SK-N-SH (cell line): ENCODE measurements around the gene TGFBRAP1. TPM values are rescaled to one million over a fixed set of nuclear protein-coding genes. Genes with fewer than 3 reads are reported as not detected.

Experiments used
- CTCF ChIA-PET: fragments of 300-600, 350-600 bp; formaldehyde crosslinking; extraction: SDS; loops from one replicate; lab custom pipeline; 2021; lab: Yijun Ruan, JAX
- POLR2A ChIA-PET: fragments of 350-600 bp; sonication (Branson Sonifier 250); formaldehyde crosslinking; extraction: SDS; loops from one replicate; lab custom pipeline; 2020; ENCODE audit warnings: antibody characterized with exemption, inconsistent platforms; lab: Yijun Ruan, JAX
- DNase-seq: peaks from one replicate; pipeline ENCODE4 v3.0.0; 2012
- H2AFZ ChIP-seq: fragments of 200-600 bp; sonication (generic); 2 replicates; pipeline ENCODE4 v1.8.1; 2016; ENCODE audit warnings: antibody characterized with exemption, mild to moderate bottlenecking, low read depth
- H3F3A ChIP-seq: fragments of 200-600 bp; sonication (generic); replicated peaks from 2 replicates; pipeline ENCODE3; 2016; ENCODE audit warnings: antibody characterized with exemption, mild to moderate bottlenecking; ENCODE audit not compliant: insufficient read depth
- H3K27ac ChIP-seq, 2 experiments: fragments of 200-500 bp in 1 of 2; fragments of 200-600 bp in 1 of 2; sonication (Bioruptor generic) in 1 of 2; sonication (generic), shearing (Covaris generic) in 1 of 2; 2 replicates each; pipeline versions ENCODE4 v1.5.1 to v1.6.1; 2014 to 2016; ENCODE audit warnings: low read depth in 2 of 2, inconsistent platforms in 1 of 2, low read length in 1 of 2, mild to moderate bottlenecking in 1 of 2, mixed read lengths in 1 of 2
- H3K27me3 ChIP-seq: fragments of 200-600 bp; sonication (generic), shearing (Covaris generic); 2 replicates; pipeline ENCODE4 v1.6.1; 2016; ENCODE audit warnings: mixed run types; ENCODE audit not compliant: insufficient read depth
- H3K36me3 ChIP-seq, 2 experiments: fragments of 200-500 bp in 1 of 2; fragments of 200-600 bp in 1 of 2; sonication (Bioruptor generic) in 1 of 2; sonication (generic) in 1 of 2; replicated peaks in 1 of 2; 2 replicates each; pipeline versions ENCODE3 to v1.5.1; 2014 to 2016; ENCODE audit warnings: low read length in 1 of 2, mild to moderate bottlenecking in 1 of 2; ENCODE audit not compliant: insufficient read depth in 2 of 2, control insufficient read depth in 1 of 2
- H3K4me1 ChIP-seq, 2 experiments: fragments of 200-500 bp in 1 of 2; fragments of 200-600 bp in 1 of 2; sonication (Bioruptor generic) in 1 of 2; sonication (generic), shearing (Covaris generic) in 1 of 2; 2 replicates each; pipeline versions ENCODE4 v1.5.1 to v1.6.1; 2014 to 2016; ENCODE audit warnings: low read depth in 1 of 2, low read length in 1 of 2, mixed run types in 1 of 2; ENCODE audit not compliant: insufficient read depth in 2 of 2, control insufficient read depth in 1 of 2
- H3K4me2 ChIP-seq: fragments of 200-600 bp; sonication (generic), shearing (Covaris generic); 2 replicates; pipeline ENCODE4 v1.6.1; 2017; ENCODE audit warnings: mixed run types
- H3K4me3 ChIP-seq, 2 experiments: fragments of 200-500 bp in 1 of 2; fragments of 200-600 bp in 1 of 2; sonication (Bioruptor generic) in 1 of 2; sonication (generic), shearing (Covaris generic) in 1 of 2; 2 replicates each; pipeline versions ENCODE4 v1.5.1 to v1.8.1; 2014 to 2016; ENCODE audit warnings: low read depth in 2 of 2, inconsistent platforms in 1 of 2, low read length in 1 of 2, mild to moderate bottlenecking in 1 of 2, mixed read lengths in 1 of 2, moderate library complexity in 1 of 2
- H3K79me2 ChIP-seq: fragments of 200-600 bp; sonication (generic); 2 replicates; pipeline ENCODE4 v1.8.1; 2017; ENCODE audit warnings: mild to moderate bottlenecking; ENCODE audit not compliant: insufficient read depth
- H3K9ac ChIP-seq: fragments of 200-600 bp; sonication (generic); 2 replicates; pipeline ENCODE4 v1.6.1; 2017; ENCODE audit warnings: mixed run types
- H3K9me2 ChIP-seq: fragments of 200-600 bp; sonication (generic); 2 replicates; pipeline ENCODE4 v1.6.1; 2017; ENCODE audit warnings: mixed run types
- H3K9me3 ChIP-seq: fragments of 200-600 bp; sonication (generic); 2 replicates; pipeline ENCODE4 v1.6.1; 2017; ENCODE audit warnings: mixed run types, mild to moderate bottlenecking, moderate library complexity
- H4K20me1 ChIP-seq: fragments of 200-600 bp; sonication (generic); 2 replicates; pipeline ENCODE4 v1.6.1; 2017; ENCODE audit warnings: mild to moderate bottlenecking, mixed run types; ENCODE audit not compliant: insufficient read depth
- CTCF ChIP-seq: fragments of 200-600 bp; sonication (generic); IDR thresholded peaks from 2 replicates; pipeline ENCODE4 v1.6.1; 2017; ENCODE audit warnings: antibody characterized with exemption, mild to moderate bottlenecking, moderate library complexity
- EP300 ChIP-seq, 2 experiments: IDR thresholded peaks; 2 replicates each; pipeline versions ENCODE4 v1.4.0 to v1.6.1; 2012; ENCODE audit warnings: borderline replicate concordance in 1 of 2, low read depth in 1 of 2, low read length in 1 of 2
- EZH2phosphoT487 ChIP-seq: fragments of 200-600 bp; sonication (generic); IDR thresholded peaks from 2 replicates; pipeline ENCODE4 v1.6.1; 2017; ENCODE audit warnings: low read depth, mixed run types, mild to moderate bottlenecking, antibody characterized with exemption, moderate library complexity, borderline replicate concordance
- FOXJ3 ChIP-seq: sonication (generic); formaldehyde crosslinking; IDR thresholded peaks from 2 replicates; pipeline ENCODE4 v1.5.1; 2020; ENCODE audit warnings: mild to moderate bottlenecking, missing genetic modification reagents
- MXI1 ChIP-seq: IDR thresholded peaks from 2 replicates; pipeline ENCODE4 v1.6.1; 2012; ENCODE audit warnings: mild to moderate bottlenecking, low read depth, low read length, improper control_type of control experiment
- NFIC ChIP-seq: IDR thresholded peaks from 2 replicates; pipeline ENCODE4 v1.4.0; 2012; ENCODE audit warnings: borderline replicate concordance
- POLR2AphosphoS5 ChIP-seq: IDR thresholded peaks from 2 replicates; pipeline ENCODE4 v1.6.1; 2012; ENCODE audit warnings: low read depth, low read length
- REST ChIP-seq: IDR thresholded peaks from 2 replicates; pipeline ENCODE4 v1.6.1; 2012; ENCODE audit warnings: mild to moderate bottlenecking, low read depth, low read length, moderate library complexity
- RXRA ChIP-seq: IDR thresholded peaks from 2 replicates; pipeline ENCODE4 v1.4.0; 2012; ENCODE audit warnings: low read depth, mild to moderate bottlenecking, borderline replicate concordance
- SIN3A ChIP-seq: IDR thresholded peaks from 2 replicates; pipeline ENCODE4 v1.6.1; 2012; ENCODE audit warnings: low read depth, mild to moderate bottlenecking, low read length, moderate library complexity, borderline replicate concordance
- TAF1 ChIP-seq: IDR thresholded peaks from 2 replicates; pipeline ENCODE4 v1.6.1; 2012; ENCODE audit warnings: low read depth, mild to moderate bottlenecking, low read length, moderate library complexity, borderline replicate concordance
- TEAD4 ChIP-seq: IDR thresholded peaks from 2 replicates; pipeline ENCODE4 v1.4.0; 2012; ENCODE audit warnings: mild to moderate bottlenecking, borderline replicate concordance; ENCODE audit not compliant: insufficient read depth
- YY1 ChIP-seq: IDR thresholded peaks from 2 replicates; pipeline ENCODE4 v1.4.0; 2012; ENCODE audit warnings: low read depth, mild to moderate bottlenecking
- polyA plus RNA-seq, 3 experiments: library from polyadenylated mRNA; depleted of rRNA; stranded (reverse); fragments of >200 nt; gene quantifications; 2 replicates each; pipeline ENCODE4 v1.2.3, GENCODE V29; 2012
- TF ChIP-seq, protein P1 (sequence below): fragments of 150-350 bp; IDR thresholded peaks from 2 replicates; pipeline ENCODE4 v1.6.1; 2016; ENCODE audit warnings: mild to moderate bottlenecking, low read depth, low read length
- TF ChIP-seq, protein P2 (sequence below): IDR thresholded peaks from 2 replicates; pipeline ENCODE4 v1.4.0; 2012; ENCODE audit warnings: low read depth, borderline replicate concordance
- TF ChIP-seq, protein P3 (sequence below): IDR thresholded peaks from 2 replicates; pipeline ENCODE4; 2012

TGFBRAP1 gene
- polyA plus RNA-seq, 1 of the 3 experiments (the other 2 are of a cell fraction) = 5.7 TPM

- Histone ChIP-seq H3K36me3 (no peaks in the 10 kb centered on the region), H3K4me1 (no peaks in the 10 kb centered on the region), H4K20me1 (0 out of 2 replicates have a peak, but pooled peaks cover 3% of the 10 kb centered on the region), H3K27me3 (no peaks in the 10 kb centered on the region), H3F3A (no peaks in the 10 kb centered on the region), H3K4me2 (no peak overlapping the region), H2AFZ (no peak overlapping the region), H3K79me2 (peaks cover 38% of the 10 kb centered on the region; the same call in 1 of the 2 replicates)
- ChIA-PET CTCF (interaction anchor here (1.1 kb wide), 1 partner anchor 15 kb away, joined by 3 read pairs; no protein-coding TSS in a partner anchor), POLR2A (no interaction called here)
- DNase-seq = no peak
- TF ChIP-seq NFIC = no peak
- no peak for TF ChIP-seq CTCF
- TF ChIP-seq EP300 (IDR thresholded peaks at IDR 0.05; ENCODE audit: borderline replicate concordance in 1 of 2, low read depth in 1 of 2, low read length in 1 of 2) = no peak
- TF ChIP-seq REST = no peak
- TF ChIP-seq, protein P1, sequence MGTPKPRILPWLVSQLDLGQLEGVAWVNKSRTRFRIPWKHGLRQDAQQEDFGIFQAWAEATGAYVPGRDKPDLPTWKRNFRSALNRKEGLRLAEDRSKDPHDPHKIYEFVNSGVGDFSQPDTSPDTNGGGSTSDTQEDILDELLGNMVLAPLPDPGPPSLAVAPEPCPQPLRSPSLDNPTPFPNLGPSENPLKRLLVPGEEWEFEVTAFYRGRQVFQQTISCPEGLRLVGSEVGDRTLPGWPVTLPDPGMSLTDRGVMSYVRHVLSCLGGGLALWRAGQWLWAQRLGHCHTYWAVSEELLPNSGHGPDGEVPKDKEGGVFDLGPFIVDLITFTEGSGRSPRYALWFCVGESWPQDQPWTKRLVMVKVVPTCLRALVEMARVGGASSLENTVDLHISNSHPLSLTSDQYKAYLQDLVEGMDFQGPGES = no peak
- TF ChIP-seq TEAD4 = no peak
- no peak for TF ChIP-seq FOXJ3 (CRISPR knock-in tag)
- no peak for TF ChIP-seq YY1
- no peak for TF ChIP-seq RXRA
- no peak for TF ChIP-seq POLR2AphosphoS5
- no peak for TF ChIP-seq EZH2phosphoT487
- no peak for TF ChIP-seq MXI1
- TF ChIP-seq TAF1 = no peak
- TF ChIP-seq, protein P2, sequence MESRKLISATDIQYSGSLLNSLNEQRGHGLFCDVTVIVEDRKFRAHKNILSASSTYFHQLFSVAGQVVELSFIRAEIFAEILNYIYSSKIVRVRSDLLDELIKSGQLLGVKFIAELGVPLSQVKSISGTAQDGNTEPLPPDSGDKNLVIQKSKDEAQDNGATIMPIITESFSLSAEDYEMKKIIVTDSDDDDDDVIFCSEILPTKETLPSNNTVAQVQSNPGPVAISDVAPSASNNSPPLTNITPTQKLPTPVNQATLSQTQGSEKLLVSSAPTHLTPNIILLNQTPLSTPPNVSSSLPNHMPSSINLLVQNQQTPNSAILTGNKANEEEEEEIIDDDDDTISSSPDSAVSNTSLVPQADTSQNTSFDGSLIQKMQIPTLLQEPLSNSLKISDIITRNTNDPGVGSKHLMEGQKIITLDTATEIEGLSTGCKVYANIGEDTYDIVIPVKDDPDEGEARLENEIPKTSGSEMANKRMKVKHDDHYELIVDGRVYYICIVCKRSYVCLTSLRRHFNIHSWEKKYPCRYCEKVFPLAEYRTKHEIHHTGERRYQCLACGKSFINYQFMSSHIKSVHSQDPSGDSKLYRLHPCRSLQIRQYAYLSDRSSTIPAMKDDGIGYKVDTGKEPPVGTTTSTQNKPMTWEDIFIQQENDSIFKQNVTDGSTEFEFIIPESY = no peak
- no peak for TF ChIP-seq SIN3A
- TF ChIP-seq, protein P3, sequence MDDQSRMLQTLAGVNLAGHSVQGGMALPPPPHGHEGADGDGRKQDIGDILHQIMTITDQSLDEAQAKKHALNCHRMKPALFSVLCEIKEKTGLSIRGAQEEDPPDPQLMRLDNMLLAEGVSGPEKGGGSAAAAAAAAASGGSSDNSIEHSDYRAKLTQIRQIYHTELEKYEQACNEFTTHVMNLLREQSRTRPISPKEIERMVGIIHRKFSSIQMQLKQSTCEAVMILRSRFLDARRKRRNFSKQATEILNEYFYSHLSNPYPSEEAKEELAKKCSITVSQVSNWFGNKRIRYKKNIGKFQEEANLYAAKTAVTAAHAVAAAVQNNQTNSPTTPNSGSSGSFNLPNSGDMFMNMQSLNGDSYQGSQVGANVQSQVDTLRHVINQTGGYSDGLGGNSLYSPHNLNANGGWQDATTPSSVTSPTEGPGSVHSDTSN = no peak
- TF ChIP-seq, all 33 proteins: peak for 0
- no peak overlapping the region for H3K4me3 ChIP-seq
- H3K9me3 ChIP-seq = no peaks in the 10 kb centered on the region
- no peak overlapping the region for H3K9ac ChIP-seq
- H3K9me2 ChIP-seq = no peaks in the 10 kb centered on the region
- H3K27ac ChIP-seq = no peak overlapping the region
Measured at GRCh38 chr2:105313877-105314276, 15.7 kb downstream of the TGFBRAP1 start.
